Measurements from ENCODE around the gene KCP.
"Not testable (repeated sequence)": the region's sequence is repeated elsewhere in the genome, so short reads cannot be mapped to it uniquely, and the experiment has no call there.

The KCP gene

GRCh38 chr7:128922496-128923410 is 12.2 kb upstream of the KCP start:
- FAIRE-seq, result no peak
- no peak for DNase-seq (ENCODE audit: insufficient read length, low spot score)

- DNase-seq (ENCODE audit: insufficient read length, low spot score) (no peak), FAIRE-seq (no peak)
These were observed 11.4 kb upstream of the KCP start for GRCh38 chr7:128921866-128922440.

GRCh38 chr7:128920913-128921582 is 10.5 kb upstream of the KCP start:
- no peak for DNase-seq (ENCODE audit: insufficient read length, low spot score)
- FAIRE-seq, result no peak

GRCh38 chr7:128919881-128920799 is 9.6 kb upstream of the KCP start:
- no peak for FAIRE-seq
- DNase-seq (ENCODE audit: insufficient read length, low spot score), result no peak

GRCh38 chr7:128919241-128919640 is 8.7 kb upstream of the KCP start:
- DNase-seq (ENCODE audit: insufficient read length, low spot score), result no peak
- FAIRE-seq, result no peak

- no peak for FAIRE-seq
- no peak for DNase-seq (ENCODE audit: insufficient read length, low spot score)
These were observed 7.6 kb upstream of the KCP start for GRCh38 chr7:128918016-128918665.

- FAIRE-seq, result no peak
- no peak for DNase-seq (ENCODE audit: insufficient read length, low spot score)
These were observed 6.6 kb upstream of the KCP start for GRCh38 chr7:128917122-128917521.

- DNase-seq (ENCODE audit: insufficient read length, low spot score) (no peak), FAIRE-seq (no peak)
These were observed 6.1 kb upstream of the KCP start for GRCh38 chr7:128916643-128916915.

GRCh38 chr7:128915841-128916642 is 5.5 kb upstream of the KCP start:
- FAIRE-seq (no peak), DNase-seq (ENCODE audit: insufficient read length, low spot score) (no peak)

GRCh38 chr7:128915271-128915819 is 4.8 kb upstream of the KCP start:
- FAIRE-seq (no peak), DNase-seq (ENCODE audit: insufficient read length, low spot score) (no peak)

GRCh38 chr7:128914566-128915151 is 4.2 kb upstream of the KCP start:
- no peak for FAIRE-seq

GRCh38 chr7:128913870-128914565 is 3.5 kb upstream of the KCP start:
- DNase-seq (ENCODE audit: insufficient read length, low spot score) (no peak), FAIRE-seq (no peak)

More at GRCh38 chr7:128914566-128915151, 4.2 kb upstream of the KCP start:
- no peak for DNase-seq (ENCODE audit: insufficient read length, low spot score)

- FAIRE-seq, result peak; percentile 68
- not testable (repeated sequence) for DNase-seq (ENCODE audit: insufficient read length, low spot score)
These were observed 2.4 kb upstream of the KCP start for GRCh38 chr7:128912709-128913495.

- DNase-seq (ENCODE audit: insufficient read length, low spot score) (no peak), FAIRE-seq (no peak)
These were observed 1.8 kb upstream of the KCP start for GRCh38 chr7:128912281-128912680.

- FAIRE-seq, result no peak
These were observed 1.0 kb upstream of the KCP start for GRCh38 chr7:128911423-128912031.

GRCh38 chr7:128909625-128910568 is 612 bp downstream of the KCP start:
- DNase-seq (ENCODE audit: insufficient read length, low spot score) (no peak), FAIRE-seq (no peak)

More at GRCh38 chr7:128911423-128912031, 1.0 kb upstream of the KCP start:
- DNase-seq (ENCODE audit: insufficient read length, low spot score), result no peak
